ENCODE measurements around the gene COPS3. TPM values are rescaled to one million over a fixed set of nuclear protein-coding genes. Genes with fewer than 3 reads are reported as not detected.
"Not testable (repeated sequence)": the region's sequence is repeated elsewhere in the genome, so short reads cannot be mapped to it uniquely, and the experiment has no call there.

COPS3 gene
- total and polyA plus RNA-seq, 2 experiments from 2014 or later: 108 to 121 TPM

GRCh38 chr17:17303010-17303846 lies 22.2 kb upstream of the COPS3 start, which contains the start of gene NT5M:
Gene NT5M, plus strand, starts transcription at chr17:17303373. Its CDS starts 178 bp downstream, at chr17:17303551.
- ATAC-seq (peak; percentile 55), DNase-seq (ENCODE audit: low spot score) (peak; percentile 90)
- peaks cover 23% of the 10 kb centered on the region for H3K4me1 ChIP-seq (ENCODE audit: insufficient read depth)
- Mint-ChIP-seq H3K4me1 (peaks cover 23% of the 10 kb centered on the region), H3K27ac (peak within 1 kb of the TSS; percentile 92), H3K27me3 (ENCODE audit: insufficient read depth, low read depth, poor library complexity) (peaks cover 11% of the 10 kb centered on the region), H3K4me3 (peak within 1 kb of the TSS; percentile 92), H3K9me3 (no peaks in the 10 kb centered on the region), H3K36me3 (ENCODE audit: low read depth) (0 out of 3 replicates have a peak, but pooled peaks cover 4% of the 10 kb centered on the region)
- H3K9me2 ChIP-seq (ENCODE audit: insufficient read depth): no peaks in the 10 kb centered on the region
- peak within 1 kb of the TSS; percentile 86 for H3K4me2 ChIP-seq
- H2AFZ ChIP-seq: peak within 1 kb of the TSS; percentile 98
- peak within 1 kb of the TSS; percentile 78 for H3K4me3 ChIP-seq
- H3K27me3 ChIP-seq (ENCODE audit: insufficient read depth): peaks cover 12% of the 10 kb centered on the region
- H3K79me2 ChIP-seq (replicated peaks; ENCODE audit: insufficient read depth): no peaks in the 10 kb centered on the region; the same call in 1 of the 2 replicates
- no peaks in the 10 kb centered on the region for H4K20me1 ChIP-seq (replicated peaks; ENCODE audit: insufficient read depth)
- no peak for TF ChIP-seq REST (IDR thresholded peaks at IDR 0.05; ENCODE audit: unreplicated experiment)
- peak; percentile 92 for TF ChIP-seq POLR2AphosphoS5 (IDR thresholded peaks at IDR 0.05; ENCODE audit: low read depth)
- TF ChIP-seq CREB1 (CRISPR knock-in tag; IDR thresholded peaks at IDR 0.05; ENCODE audit: low read depth): 0 out of 2 replicates have a peak, but pooled peaks have one; percentile 22
- no peak for TF ChIP-seq ZNF114 (CRISPR knock-in tag; IDR thresholded peaks at IDR 0.05)
- TF ChIP-seq EZH2phosphoT487 (IDR thresholded peaks at IDR 0.05; ENCODE audit: unreplicated experiment): no peak
- no peak for TF ChIP-seq NANOG (IDR thresholded peaks at IDR 0.05; ENCODE audit: borderline replicate concordance)
- no peaks in the 10 kb centered on the region for H3K36me3 ChIP-seq (ENCODE audit: insufficient read depth)
- H3F3A ChIP-seq (replicated peaks; ENCODE audit: low read depth): peaks cover 9% of the 10 kb centered on the region
- peak within 1 kb of the TSS; percentile 66; the same call in 1 of the 2 replicates for H3K27ac ChIP-seq (ENCODE audit: low read depth)

GRCh38 chr17:17301659-17302058 lies 20.6 kb upstream of the COPS3 start:
- Histone ChIP-seq H3K27me3 (ENCODE audit: insufficient read depth) (peaks cover 12% of the 10 kb centered on the region), H3K4me3 (peak overlapping the region; percentile 94), H3K4me2 (peak overlapping the region; percentile 93), H3K4me1 (ENCODE audit: insufficient read depth) (peaks cover 23% of the 10 kb centered on the region), H3K27ac (ENCODE audit: low read depth) (peak overlapping the region; percentile 72; the same call in 1 of the 2 replicates), H2AFZ (peak overlapping the region; percentile 73)
- H3K36me3 ChIP-seq (ENCODE audit: insufficient read depth); H3K36me3 Mint-ChIP-seq (ENCODE audit: low read depth); DNase-seq (ENCODE audit: low spot score); H3K27ac Mint-ChIP-seq; H3K9me3 Mint-ChIP-seq; H3K9me2 ChIP-seq (ENCODE audit: insufficient read depth); H4K20me1 ChIP-seq (replicated peaks; ENCODE audit: insufficient read depth); ATAC-seq; H3F3A ChIP-seq (replicated peaks; ENCODE audit: low read depth); H3K79me2 ChIP-seq (replicated peaks; ENCODE audit: insufficient read depth): not testable (repeated sequence)
- Mint-ChIP-seq H3K4me3 (peak overlapping the region; percentile 92), H3K27me3 (ENCODE audit: insufficient read depth, low read depth, poor library complexity) (peaks cover 11% of the 10 kb centered on the region), H3K4me1 (peaks cover 23% of the 10 kb centered on the region)
